ENCODE results near the gene ZBTB7C. TPM values are rescaled to one million over a fixed set of nuclear protein-coding genes. Genes with fewer than 3 reads are reported as not detected.

The ZBTB7C gene
- polyA plus RNA-seq, 2 of the 4 experiments (the other 2 are of a cell fraction): 0.10 to 0.12 TPM

GRCh38 chr18:48064978-48065600 lies 344.1 kb downstream of the ZBTB7C start:
- Histone ChIP-seq H3K4me2 (no peak overlapping the region), H3K27ac (no peak overlapping the region)
- DNase-seq (ENCODE audit: low read depth in 1 of 2, low spot score in 1 of 2): no peak

DNA sequence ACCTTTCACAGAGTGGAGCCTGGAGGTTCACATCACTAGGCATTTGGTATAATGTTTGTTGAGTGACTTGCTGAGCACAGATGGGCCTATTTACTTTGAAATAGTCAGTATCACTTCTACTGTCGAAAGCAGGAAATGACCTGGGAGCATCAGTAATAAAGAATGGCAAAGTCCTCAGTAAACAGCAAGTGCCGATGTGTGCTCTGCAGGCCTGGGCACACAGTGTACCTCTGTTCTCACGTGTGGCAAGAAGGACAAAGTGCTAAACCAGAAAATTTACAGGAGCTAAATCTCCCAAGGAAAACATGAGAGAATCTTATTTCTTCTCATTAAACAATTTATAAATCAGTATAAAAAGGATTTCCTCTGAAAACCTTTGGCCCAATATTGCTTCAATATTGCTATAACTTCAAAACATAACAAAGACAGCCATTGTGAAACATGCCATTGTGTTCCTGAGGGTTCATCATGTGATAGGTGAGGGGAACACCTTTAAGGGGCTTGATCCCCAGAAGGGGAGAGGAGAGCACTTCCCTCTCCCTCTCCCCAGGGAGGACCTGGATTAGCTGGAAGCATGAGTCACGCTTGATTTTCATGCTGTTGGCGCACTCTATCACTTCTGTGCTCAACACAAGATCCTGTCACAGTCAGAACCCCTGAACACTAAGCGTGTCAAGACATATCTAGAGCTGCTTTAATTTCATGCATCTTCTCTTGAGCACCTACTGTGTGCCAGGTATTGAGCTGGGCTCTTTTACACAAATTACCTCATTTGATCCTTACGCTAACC lies 347.2 kb downstream of the ZBTB7C start:
- CTCF ChIA-PET: interaction anchor here (1.8 kb wide), 1 partner anchor 17 kb away, joined by 4 read pairs; no protein-coding TSS in a partner anchor
- FAIRE-seq (no peak), ATAC-seq (no peak), DNase-seq (ENCODE audit: low read depth in 1 of 2, low spot score in 1 of 2) (no peak)
- POLR2A ChIA-PET: no interaction called here
- no peak overlapping the region for H3K4me3 ChIP-seq
- H3K4me2 ChIP-seq: no peak overlapping the region
- WGBS (ENCODE audit: missing lambda C conversion rate): 70% methylated on average over 7 of the region's 7 CpGs
- no peaks in the 10 kb centered on the region for H3K9me3 ChIP-seq
- no peak overlapping the region for H3K27ac ChIP-seq
- no peaks in the 10 kb centered on the region for H3K4me1 ChIP-seq
- TF ChIP-seq ZNF302 (CRISPR knock-in tag; IDR thresholded peaks at IDR 0.05) (no peak), JUN (IDR thresholded peaks at IDR 0.05) (no peak), JUNB (IDR thresholded peaks at IDR 0.05) (no peak), EP300 (IDR thresholded peaks at IDR 0.05) (no peak), RARB (CRISPR knock-in tag; IDR thresholded peaks at IDR 0.05) (no peak), RAD21 (conservative IDR thresholded peaks at IDR 0.05 in 1 of 2, IDR thresholded peaks at IDR 0.05 in 1 of 2) (no peak), USF2 (IDR thresholded peaks at IDR 0.05) (no peak), KDM1A (IDR thresholded peaks at IDR 0.05; ENCODE audit: low read depth) (no peak), HDAC2 (IDR thresholded peaks at IDR 0.05) (no peak), CHD2 (IDR thresholded peaks at IDR 0.05; ENCODE audit: low read length, partially characterized antibody) (no peak), CEBPB (IDR thresholded peaks at IDR 0.05) (no peak)
- TF ChIP-seq, protein P1, sequence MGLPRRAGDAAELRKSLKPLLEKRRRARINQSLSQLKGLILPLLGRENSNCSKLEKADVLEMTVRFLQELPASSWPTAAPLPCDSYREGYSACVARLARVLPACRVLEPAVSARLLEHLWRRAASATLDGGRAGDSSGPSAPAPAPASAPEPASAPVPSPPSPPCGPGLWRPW (IDR thresholded peaks at IDR 0.05): no peak
- TF ChIP-seq, protein P2, sequence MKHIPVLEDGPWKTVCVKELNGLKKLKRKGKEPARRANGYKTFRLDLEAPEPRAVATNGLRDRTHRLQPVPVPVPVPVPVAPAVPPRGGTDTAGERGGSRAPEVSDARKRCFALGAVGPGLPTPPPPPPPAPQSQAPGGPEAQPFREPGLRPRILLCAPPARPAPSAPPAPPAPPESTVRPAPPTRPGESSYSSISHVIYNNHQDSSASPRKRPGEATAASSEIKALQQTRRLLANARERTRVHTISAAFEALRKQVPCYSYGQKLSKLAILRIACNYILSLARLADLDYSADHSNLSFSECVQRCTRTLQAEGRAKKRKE (CRISPR knock-in tag; IDR thresholded peaks at IDR 0.05; ENCODE audit: low read depth): no peak

More at GRCh38 chr18:48064978-48065600, 344.1 kb downstream of the ZBTB7C start:
- Histone ChIP-seq H3K4me3 (no peak overlapping the region), H3K4me1 (no peaks in the 10 kb centered on the region), H3K9me3 (no peaks in the 10 kb centered on the region)
- FAIRE-seq (no peak), ATAC-seq (no peak)
- POLR2A ChIA-PET: no interaction called here
- CTCF ChIA-PET: interaction anchor here (0.6 to 1.1 kb wide), 2 partner anchors 10 to 382 kb away, joined by 3 read pairs; no protein-coding TSS in a partner anchor
- TF ChIP-seq MAZ (IDR thresholded peaks at IDR 0.05; ENCODE audit: borderline replicate concordance, low read depth, low read length) (no peak), FOSL2 (IDR thresholded peaks at IDR 0.05) (no peak), FOSL2 (CRISPR knock-in tag; IDR thresholded peaks at IDR 0.05) (no peak), JUN (IDR thresholded peaks at IDR 0.05) (no peak), KDM1A (IDR thresholded peaks at IDR 0.05; ENCODE audit: low read depth) (no peak), HOXB5 (CRISPR knock-in tag; IDR thresholded peaks at IDR 0.05) (no peak), CHD4 (IDR thresholded peaks at IDR 0.05; ENCODE audit: borderline replicate concordance) (no peak), FOXS1 (CRISPR knock-in tag; IDR thresholded peaks at IDR 0.05) (no peak), POLR2AphosphoS2 (conservative IDR thresholded peaks at IDR 0.05; ENCODE audit: low read length) (no peak), RNF2 (IDR thresholded peaks at IDR 0.05; ENCODE audit: borderline replicate concordance, low read depth) (no peak), PHF8 (IDR thresholded peaks at IDR 0.05; ENCODE audit: borderline replicate concordance, low read depth) (no peak), FOSB (CRISPR knock-in tag; IDR thresholded peaks at IDR 0.05) (no peak), USF2 (IDR thresholded peaks at IDR 0.05) (no peak), HOXA7 (CRISPR knock-in tag; IDR thresholded peaks at IDR 0.05) (no peak), SMC3 (IDR thresholded peaks at IDR 0.05) (no peak)
- TF ChIP-seq, protein P3, sequence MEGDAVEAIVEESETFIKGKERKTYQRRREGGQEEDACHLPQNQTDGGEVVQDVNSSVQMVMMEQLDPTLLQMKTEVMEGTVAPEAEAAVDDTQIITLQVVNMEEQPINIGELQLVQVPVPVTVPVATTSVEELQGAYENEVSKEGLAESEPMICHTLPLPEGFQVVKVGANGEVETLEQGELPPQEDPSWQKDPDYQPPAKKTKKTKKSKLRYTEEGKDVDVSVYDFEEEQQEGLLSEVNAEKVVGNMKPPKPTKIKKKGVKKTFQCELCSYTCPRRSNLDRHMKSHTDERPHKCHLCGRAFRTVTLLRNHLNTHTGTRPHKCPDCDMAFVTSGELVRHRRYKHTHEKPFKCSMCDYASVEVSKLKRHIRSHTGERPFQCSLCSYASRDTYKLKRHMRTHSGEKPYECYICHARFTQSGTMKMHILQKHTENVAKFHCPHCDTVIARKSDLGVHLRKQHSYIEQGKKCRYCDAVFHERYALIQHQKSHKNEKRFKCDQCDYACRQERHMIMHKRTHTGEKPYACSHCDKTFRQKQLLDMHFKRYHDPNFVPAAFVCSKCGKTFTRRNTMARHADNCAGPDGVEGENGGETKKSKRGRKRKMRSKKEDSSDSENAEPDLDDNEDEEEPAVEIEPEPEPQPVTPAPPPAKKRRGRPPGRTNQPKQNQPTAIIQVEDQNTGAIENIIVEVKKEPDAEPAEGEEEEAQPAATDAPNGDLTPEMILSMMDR (IDR thresholded peaks at IDR 0.05): no peak
- TF ChIP-seq, protein P4, sequence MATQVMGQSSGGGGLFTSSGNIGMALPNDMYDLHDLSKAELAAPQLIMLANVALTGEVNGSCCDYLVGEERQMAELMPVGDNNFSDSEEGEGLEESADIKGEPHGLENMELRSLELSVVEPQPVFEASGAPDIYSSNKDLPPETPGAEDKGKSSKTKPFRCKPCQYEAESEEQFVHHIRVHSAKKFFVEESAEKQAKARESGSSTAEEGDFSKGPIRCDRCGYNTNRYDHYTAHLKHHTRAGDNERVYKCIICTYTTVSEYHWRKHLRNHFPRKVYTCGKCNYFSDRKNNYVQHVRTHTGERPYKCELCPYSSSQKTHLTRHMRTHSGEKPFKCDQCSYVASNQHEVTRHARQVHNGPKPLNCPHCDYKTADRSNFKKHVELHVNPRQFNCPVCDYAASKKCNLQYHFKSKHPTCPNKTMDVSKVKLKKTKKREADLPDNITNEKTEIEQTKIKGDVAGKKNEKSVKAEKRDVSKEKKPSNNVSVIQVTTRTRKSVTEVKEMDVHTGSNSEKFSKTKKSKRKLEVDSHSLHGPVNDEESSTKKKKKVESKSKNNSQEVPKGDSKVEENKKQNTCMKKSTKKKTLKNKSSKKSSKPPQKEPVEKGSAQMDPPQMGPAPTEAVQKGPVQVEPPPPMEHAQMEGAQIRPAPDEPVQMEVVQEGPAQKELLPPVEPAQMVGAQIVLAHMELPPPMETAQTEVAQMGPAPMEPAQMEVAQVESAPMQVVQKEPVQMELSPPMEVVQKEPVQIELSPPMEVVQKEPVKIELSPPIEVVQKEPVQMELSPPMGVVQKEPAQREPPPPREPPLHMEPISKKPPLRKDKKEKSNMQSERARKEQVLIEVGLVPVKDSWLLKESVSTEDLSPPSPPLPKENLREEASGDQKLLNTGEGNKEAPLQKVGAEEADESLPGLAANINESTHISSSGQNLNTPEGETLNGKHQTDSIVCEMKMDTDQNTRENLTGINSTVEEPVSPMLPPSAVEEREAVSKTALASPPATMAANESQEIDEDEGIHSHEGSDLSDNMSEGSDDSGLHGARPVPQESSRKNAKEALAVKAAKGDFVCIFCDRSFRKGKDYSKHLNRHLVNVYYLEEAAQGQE (IDR thresholded peaks at IDR 0.05): no peak
- WGBS (ENCODE audit: missing lambda C conversion rate): 54% methylated on average over 4 of the region's 10 CpGs

Data from A549 (cell line).